K562 (cell line): ENCODE data around the gene EFNA5. TPM values are rescaled to one million over a fixed set of nuclear protein-coding genes. Genes with fewer than 3 reads are reported as not detected.

Source experiments
- ATAC-seq: fragments of 200-7000 bp; cut with Tn5 transposase; 3 replicates; pipeline ENCODE4 v1.9.1; 2020; ENCODE audit warnings: moderate library complexity
- BruUV-seq: library from RNA; stranded (reverse); fragments of 400-500 nt; replicated peaks from 2 replicates; lab custom pipeline; 2021; lab: Mats Ljungman, UMichigan
- CTCF ChIA-PET: fragments of 300-600 bp; formaldehyde crosslinking; extraction: SDS; loops from one replicate; lab custom pipeline; 2021; ENCODE audit warnings: low intra/inter-chr PET ratio; lab: Yijun Ruan, JAX
- POLR2A ChIA-PET: fragments of 300-600, 350-650 bp; sonication (Branson Sonifier 250); formaldehyde crosslinking; extraction: SDS; loops from one replicate; lab custom pipeline; 2021; ENCODE audit warnings: antibody characterized with exemption, inconsistent platforms; lab: Yijun Ruan, JAX
- DNase-seq, 4 experiments: peaks; one replicate each; pipeline versions ENCODE4 v3.0.0 to v3.0.0-alpha.2; 2011 to 2018; ENCODE audit warnings: low spot score in 3 of 4, mixed read lengths in 3 of 4; ENCODE audit errors: extremely low read depth in 1 of 4
- FAIRE-seq: peaks from 2 replicates; lab custom pipeline; 2011; peaks lifted over from hg19 to GRCh38; lab: Jason Lieb, UNC
- H2AFZ ChIP-seq: 2 replicates; pipeline ENCODE4 v1.6.0; 2011; ENCODE audit warnings: low read depth, low read length, control low read depth, inconsistent platforms
- H3K27ac ChIP-seq: fragments of 200-600 bp; 3 replicates; pipeline ENCODE4 v1.8.0; 2011; ENCODE audit warnings: low read depth, mild to moderate bottlenecking, control low read depth, inconsistent platforms, low read length, moderate library complexity, mixed read lengths; ENCODE audit errors: extremely low read depth
- H3K27me3 ChIP-seq, 2 experiments: fragments of 300-600 bp in 1 of 2; 2 replicates in 1 of 2; 3 replicates in 1 of 2; pipeline versions ENCODE4 v1.6.0 to v1.8.0; 2011; ENCODE audit warnings: inconsistent platforms in 2 of 2, low read length in 2 of 2, mild to moderate bottlenecking in 1 of 2, mixed read lengths in 1 of 2, moderate library complexity in 1 of 2; ENCODE audit not compliant: control insufficient read depth in 2 of 2, insufficient read depth in 2 of 2
- H3K36me3 ChIP-seq: fragments of 300-600 bp; 3 replicates; pipeline ENCODE4 v1.8.0; 2011; ENCODE audit warnings: mild to moderate bottlenecking, low read length, inconsistent platforms; ENCODE audit not compliant: control insufficient read depth, insufficient read depth
- H3K4me1 ChIP-seq, 2 experiments: fragments of 200-600 bp in 1 of 2; replicated peaks in 1 of 2; 2 replicates in 1 of 2; 3 replicates in 1 of 2; pipeline versions ENCODE4 v1.5.1 to v1.8.0; 2011; ENCODE audit warnings: inconsistent platforms in 2 of 2, low read length in 2 of 2, mild to moderate bottlenecking in 1 of 2, mixed read lengths in 1 of 2, moderate library complexity in 1 of 2; ENCODE audit not compliant: control insufficient read depth in 2 of 2, insufficient read depth in 2 of 2
- H3K4me2 ChIP-seq: 2 replicates; pipeline ENCODE4 v1.6.1; 2011; ENCODE audit warnings: low read length, control low read depth, inconsistent platforms, mixed read lengths; ENCODE audit not compliant: insufficient read depth
- H3K4me3 ChIP-seq: fragments of 200-600 bp; sonication (generic), shearing (Covaris generic); 2 replicates; pipeline ENCODE4 v1.5.1; 2016; ENCODE audit warnings: control low read depth, inconsistent platforms
- H3K79me2 ChIP-seq: fragments of 200-600 bp; 3 replicates; pipeline ENCODE4 v1.8.0; 2011; ENCODE audit warnings: low read length, inconsistent platforms; ENCODE audit not compliant: control insufficient read depth, insufficient read depth
- H3K9ac ChIP-seq, 2 experiments: 2 replicates each; pipeline versions ENCODE4 v1.6.0 to v1.6.1; 2011; ENCODE audit warnings: low read depth in 2 of 2, low read length in 2 of 2, control low read depth in 1 of 2, inconsistent platforms in 1 of 2, mild to moderate bottlenecking in 1 of 2, mixed read lengths in 1 of 2; ENCODE audit not compliant: insufficient read depth in 1 of 2
- H3K9me1 ChIP-seq: one replicate; pipeline ENCODE4 v1.6.0; 2011; ENCODE audit warnings: inconsistent platforms, mild to moderate bottlenecking, low read length, moderate library complexity; ENCODE audit not compliant: control insufficient read depth, insufficient read depth
- H3K9me3 ChIP-seq: replicated peaks from 2 replicates; pipeline ENCODE4 v1.5.1; 2011; ENCODE audit warnings: low read depth, low read length, inconsistent platforms; ENCODE audit not compliant: control insufficient read depth, insufficient read depth
- H4K20me1 ChIP-seq: replicated peaks from 2 replicates; pipeline ENCODE4 v1.6.1; 2011; ENCODE audit warnings: low read length, inconsistent platforms, mixed read lengths; ENCODE audit not compliant: control insufficient read depth, insufficient read depth
- DMBX1 ChIP-seq: fragments of 250-450 bp; sonication (Bioruptor Pico); IDR thresholded peaks from 2 replicates; pipeline ENCODE4 v1.8.0; 2022; ENCODE audit warnings: inconsistent platforms, mild to moderate bottlenecking, moderate library complexity, borderline replicate concordance
- KLF6 ChIP-seq: fragments of 250-450 bp; sonication (Bioruptor Pico); IDR thresholded peaks from 2 replicates; pipeline ENCODE4 v1.4.0; 2020; ENCODE audit warnings: mild to moderate bottlenecking, moderate library complexity, borderline replicate concordance
- MTF1 ChIP-seq: fragments of 250-450 bp; sonication (Bioruptor Pico); IDR thresholded peaks from 2 replicates; pipeline ENCODE4 v1.9.0; 2021; ENCODE audit warnings: moderate library complexity, mild to moderate bottlenecking, inconsistent platforms, borderline replicate concordance
- PHB2 ChIP-seq: fragments of 450-650 bp; IDR thresholded peaks from 2 replicates; pipeline ENCODE4 v1.6.1; 2017; ENCODE audit warnings: low read depth
- ZNF436 ChIP-seq: fragments of 250-450, 450-650 bp; sonication (Bioruptor Pico); formaldehyde crosslinking; IDR thresholded peaks from 2 replicates; pipeline ENCODE4 v1.7.0; 2020; ENCODE audit warnings: mild to moderate bottlenecking
- in situ Hi-C: fragments of 300-500 bp; cut with MboI; formaldehyde crosslinking; loops from 4 replicates; pipeline ENCODE4 v1.15.0; 2018; ENCODE audit warnings: inconsistent platforms, mixed read lengths
- intact Hi-C: fragments of 100-400 bp; cut with micrococcal nuclease; formaldehyde crosslinking; loops from 2 replicates; pipeline ENCODE4 v1.14.2; 2022
- polyA plus RNA-seq, 8 experiments: library from polyadenylated mRNA; depleted of rRNA in 4 of 8; stranded (reverse) in 5 of 8; unstranded in 3 of 8; fragments of >200 nt; fragmentation: Nextera tagmentation in 2 of 8; fragmentation: Illumina TruSeq in 1 of 8; extraction: Ambion mirVana in 2 of 8; extraction: Trizol in 1 of 8; gene quantifications; 2 replicates each; pipeline versions ENCODE4 v1.2.1 to v1.2.3, GENCODE V29; 2011 to 2014; ENCODE audit warnings: inconsistent platforms in 1 of 8, missing spikeins in 1 of 8
- total RNA-seq, 7 experiments: library from RNA; depleted of rRNA in 6 of 7; stranded (reverse); fragments of >200 nt in 6 of 7; fragmentation: Illumina TruSeq in 2 of 7; extraction: Trizol in 2 of 7; gene quantifications; 2 replicates each; pipeline versions ENCODE4 v1.2.1 to v1.2.3, GENCODE V29; 2011 to 2021; ENCODE audit warnings: low replicate concordance in 1 of 7
- TF ChIP-seq, protein P1 (sequence below): sonication (generic); formaldehyde crosslinking; IDR thresholded peaks from 2 replicates; pipeline ENCODE4 v1.8.1; 2023; ENCODE audit warnings: mild to moderate bottlenecking, missing genetic modification reagents
- TF ChIP-seq, protein P2 (sequence below): fragments of 200-800 bp; sonication (Bioruptor generic); IDR thresholded peaks from 2 replicates; pipeline ENCODE4 v1.6.1; 2017; ENCODE audit warnings: missing genetic modification characterization, missing compliant biosample characterization
- TF ChIP-seq, protein P3 (sequence below): sonication (generic); formaldehyde crosslinking; IDR thresholded peaks from 2 replicates; pipeline ENCODE4 v1.8.1; 2023; ENCODE audit warnings: missing genetic modification reagents, mild to moderate bottlenecking, borderline replicate concordance
- TF ChIP-seq, protein P4 (sequence below): fragments of 450-650 bp; formaldehyde crosslinking; IDR thresholded peaks from 2 replicates; pipeline ENCODE4 v1.4.0; 2020; ENCODE audit warnings: mild to moderate bottlenecking, mixed read lengths

The EFNA5 gene
- total and polyA plus RNA-seq, 9 of the 15 experiments (the other 6 are each of a cell fraction or from before 2014, with no cell fraction given), result 0.20 TPM; not detected in 8

- Histone ChIP-seq H3K4me2 (no peak overlapping the region), H3K9ac (no peak overlapping the region), H3K27ac (no peak overlapping the region), H3K4me1 (no peaks in the 10 kb centered on the region), H3K4me3 (no peak overlapping the region), H2AFZ (no peak overlapping the region), H3K9me3 (no peaks in the 10 kb centered on the region), H3K27me3 (no peaks in the 10 kb centered on the region), H3K79me2 (no peaks in the 10 kb centered on the region), H3K9me1 (no peaks in the 10 kb centered on the region), H4K20me1 (no peaks in the 10 kb centered on the region), H3K36me3 (no peaks in the 10 kb centered on the region)
- POLR2A ChIA-PET, result no interaction called here
- BruUV-seq, result no TSS peak
- in situ Hi-C loops (no loop called here), intact Hi-C loops (no loop called here)
- FAIRE-seq (no peak), ATAC-seq (no peak), DNase-seq (no peak)
- TF ChIP-seq, protein P1, sequence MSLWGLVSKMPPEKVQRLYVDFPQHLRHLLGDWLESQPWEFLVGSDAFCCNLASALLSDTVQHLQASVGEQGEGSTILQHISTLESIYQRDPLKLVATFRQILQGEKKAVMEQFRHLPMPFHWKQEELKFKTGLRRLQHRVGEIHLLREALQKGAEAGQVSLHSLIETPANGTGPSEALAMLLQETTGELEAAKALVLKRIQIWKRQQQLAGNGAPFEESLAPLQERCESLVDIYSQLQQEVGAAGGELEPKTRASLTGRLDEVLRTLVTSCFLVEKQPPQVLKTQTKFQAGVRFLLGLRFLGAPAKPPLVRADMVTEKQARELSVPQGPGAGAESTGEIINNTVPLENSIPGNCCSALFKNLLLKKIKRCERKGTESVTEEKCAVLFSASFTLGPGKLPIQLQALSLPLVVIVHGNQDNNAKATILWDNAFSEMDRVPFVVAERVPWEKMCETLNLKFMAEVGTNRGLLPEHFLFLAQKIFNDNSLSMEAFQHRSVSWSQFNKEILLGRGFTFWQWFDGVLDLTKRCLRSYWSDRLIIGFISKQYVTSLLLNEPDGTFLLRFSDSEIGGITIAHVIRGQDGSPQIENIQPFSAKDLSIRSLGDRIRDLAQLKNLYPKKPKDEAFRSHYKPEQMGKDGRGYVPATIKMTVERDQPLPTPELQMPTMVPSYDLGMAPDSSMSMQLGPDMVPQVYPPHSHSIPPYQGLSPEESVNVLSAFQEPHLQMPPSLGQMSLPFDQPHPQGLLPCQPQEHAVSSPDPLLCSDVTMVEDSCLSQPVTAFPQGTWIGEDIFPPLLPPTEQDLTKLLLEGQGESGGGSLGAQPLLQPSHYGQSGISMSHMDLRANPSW (CRISPR knock-in tag), result no peak
- TF ChIP-seq, protein P2, sequence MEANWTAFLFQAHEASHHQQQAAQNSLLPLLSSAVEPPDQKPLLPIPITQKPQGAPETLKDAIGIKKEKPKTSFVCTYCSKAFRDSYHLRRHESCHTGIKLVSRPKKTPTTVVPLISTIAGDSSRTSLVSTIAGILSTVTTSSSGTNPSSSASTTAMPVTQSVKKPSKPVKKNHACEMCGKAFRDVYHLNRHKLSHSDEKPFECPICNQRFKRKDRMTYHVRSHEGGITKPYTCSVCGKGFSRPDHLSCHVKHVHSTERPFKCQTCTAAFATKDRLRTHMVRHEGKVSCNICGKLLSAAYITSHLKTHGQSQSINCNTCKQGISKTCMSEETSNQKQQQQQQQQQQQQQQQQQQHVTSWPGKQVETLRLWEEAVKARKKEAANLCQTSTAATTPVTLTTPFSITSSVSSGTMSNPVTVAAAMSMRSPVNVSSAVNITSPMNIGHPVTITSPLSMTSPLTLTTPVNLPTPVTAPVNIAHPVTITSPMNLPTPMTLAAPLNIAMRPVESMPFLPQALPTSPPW, result no peak
- TF ChIP-seq, protein P3, sequence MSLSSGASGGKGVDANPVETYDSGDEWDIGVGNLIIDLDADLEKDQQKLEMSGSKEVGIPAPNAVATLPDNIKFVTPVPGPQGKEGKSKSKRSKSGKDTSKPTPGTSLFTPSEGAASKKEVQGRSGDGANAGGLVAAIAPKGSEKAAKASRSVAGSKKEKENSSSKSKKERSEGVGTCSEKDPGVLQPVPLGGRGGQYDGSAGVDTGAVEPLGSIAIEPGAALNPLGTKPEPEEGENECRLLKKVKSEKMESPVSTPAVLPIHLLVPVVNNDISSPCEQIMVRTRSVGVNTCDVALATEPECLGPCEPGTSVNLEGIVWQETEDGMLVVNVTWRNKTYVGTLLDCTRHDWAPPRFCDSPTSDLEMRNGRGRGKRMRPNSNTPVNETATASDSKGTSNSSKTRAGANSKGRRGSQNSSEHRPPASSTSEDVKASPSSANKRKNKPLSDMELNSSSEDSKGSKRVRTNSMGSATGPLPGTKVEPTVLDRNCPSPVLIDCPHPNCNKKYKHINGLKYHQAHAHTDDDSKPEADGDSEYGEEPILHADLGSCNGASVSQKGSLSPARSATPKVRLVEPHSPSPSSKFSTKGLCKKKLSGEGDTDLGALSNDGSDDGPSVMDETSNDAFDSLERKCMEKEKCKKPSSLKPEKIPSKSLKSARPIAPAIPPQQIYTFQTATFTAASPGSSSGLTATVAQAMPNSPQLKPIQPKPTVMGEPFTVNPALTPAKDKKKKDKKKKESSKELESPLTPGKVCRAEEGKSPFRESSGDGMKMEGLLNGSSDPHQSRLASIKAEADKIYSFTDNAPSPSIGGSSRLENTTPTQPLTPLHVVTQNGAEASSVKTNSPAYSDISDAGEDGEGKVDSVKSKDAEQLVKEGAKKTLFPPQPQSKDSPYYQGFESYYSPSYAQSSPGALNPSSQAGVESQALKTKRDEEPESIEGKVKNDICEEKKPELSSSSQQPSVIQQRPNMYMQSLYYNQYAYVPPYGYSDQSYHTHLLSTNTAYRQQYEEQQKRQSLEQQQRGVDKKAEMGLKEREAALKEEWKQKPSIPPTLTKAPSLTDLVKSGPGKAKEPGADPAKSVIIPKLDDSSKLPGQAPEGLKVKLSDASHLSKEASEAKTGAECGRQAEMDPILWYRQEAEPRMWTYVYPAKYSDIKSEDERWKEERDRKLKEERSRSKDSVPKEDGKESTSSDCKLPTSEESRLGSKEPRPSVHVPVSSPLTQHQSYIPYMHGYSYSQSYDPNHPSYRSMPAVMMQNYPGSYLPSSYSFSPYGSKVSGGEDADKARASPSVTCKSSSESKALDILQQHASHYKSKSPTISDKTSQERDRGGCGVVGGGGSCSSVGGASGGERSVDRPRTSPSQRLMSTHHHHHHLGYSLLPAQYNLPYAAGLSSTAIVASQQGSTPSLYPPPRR, result no peak
- TF ChIP-seq, protein P4, sequence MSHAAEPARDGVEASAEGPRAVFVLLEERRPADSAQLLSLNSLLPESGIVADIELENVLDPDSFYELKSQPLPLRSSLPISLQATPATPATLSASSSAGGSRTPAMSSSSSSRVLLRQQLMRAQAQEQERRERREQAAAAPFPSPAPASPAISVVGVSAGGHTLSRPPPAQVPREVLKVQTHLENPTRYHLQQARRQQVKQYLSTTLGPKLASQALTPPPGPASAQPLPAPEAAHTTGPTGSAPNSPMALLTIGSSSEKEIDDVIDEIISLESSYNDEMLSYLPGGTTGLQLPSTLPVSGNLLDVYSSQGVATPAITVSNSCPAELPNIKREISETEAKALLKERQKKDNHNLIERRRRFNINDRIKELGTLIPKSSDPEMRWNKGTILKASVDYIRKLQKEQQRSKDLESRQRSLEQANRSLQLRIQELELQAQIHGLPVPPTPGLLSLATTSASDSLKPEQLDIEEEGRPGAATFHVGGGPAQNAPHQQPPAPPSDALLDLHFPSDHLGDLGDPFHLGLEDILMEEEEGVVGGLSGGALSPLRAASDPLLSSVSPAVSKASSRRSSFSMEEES (CRISPR knock-in tag), result no peak
- TF ChIP-seq MTF1 (CRISPR knock-in tag), result no peak
- no peak for TF ChIP-seq DMBX1 (CRISPR knock-in tag)
- no peak for TF ChIP-seq KLF6
- no peak for TF ChIP-seq PHB2
- no peak for TF ChIP-seq ZNF436 (CRISPR knock-in tag)
- CTCF ChIA-PET, result no interaction called here
Observed at GRCh38 chr5:107526270-107526937, 144.3 kb downstream of the EFNA5 start.
